ENCODE data around the gene TXLNG. TPM values are rescaled to one million over a fixed set of nuclear protein-coding genes. Genes with fewer than 3 reads are reported as not detected.
"Not testable (repeated sequence)": the region's sequence is repeated elsewhere in the genome, so short reads cannot be mapped to it uniquely, and the experiment has no call there.

TXLNG gene
- total and polyA plus RNA-seq, 2 of the 13 experiments (the other 11 are each of a cell fraction or from before 2014, with no cell fraction given), result 13.1 to 15.5 TPM

DNA sequence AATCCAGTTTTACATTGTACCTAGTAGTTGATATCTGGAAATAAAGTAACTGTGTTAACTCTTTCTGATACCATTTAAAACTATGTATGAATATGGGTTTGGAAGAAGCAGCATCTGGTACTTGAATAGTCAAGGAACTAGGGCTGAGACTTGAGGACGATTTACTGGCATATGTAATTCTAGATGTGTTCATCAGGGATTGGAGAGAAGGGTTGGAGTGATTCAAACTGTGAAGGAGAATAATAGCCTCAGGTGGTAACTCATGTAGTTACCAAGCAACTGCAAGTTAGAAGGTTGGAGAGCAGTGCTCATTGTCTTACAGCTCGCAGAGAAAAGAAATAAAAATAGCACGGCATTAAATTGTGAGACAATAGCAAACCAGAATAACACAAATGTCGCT lies 29.5 kb upstream of the TXLNG start:
- FAIRE-seq (no peak), DNase-seq (ENCODE audit: low spot score) (no peak), ATAC-seq (no peak)
- no TSS peak for BruUV-seq (replicated peaks)
- peaks cover 2 to 24% of the 10 kb centered on the region in 2 experiments; a peak in 3 of 5 replicates for H3K36me3 ChIP-seq (replicated peaks in 1 of 2; ENCODE audit: control insufficient read depth in 1 of 2, insufficient read depth in 2 of 2, low read length in 2 of 2)
- no peak overlapping the region for H3K4me2 ChIP-seq (ENCODE audit: low read depth, low read length)
- no peaks in the 10 kb centered on the region for H4K20me1 ChIP-seq (ENCODE audit: insufficient read depth, low read length)
- no peak overlapping the region for H3K4me3 ChIP-seq (replicated peaks in 1 of 3; ENCODE audit: insufficient read depth in 1 of 3, low read depth in 2 of 3, low read length in 3 of 3)
- CTCF ChIA-PET (ENCODE audit: low intra/inter-chr PET ratio, low total read pairs), result no interaction called here
- in situ Hi-C loops (cut with HindIII; ENCODE audit: extremely low pct_ligation_motif_present, low pct_unique_long_range_greater_than_20kb) (no loop called here), intact Hi-C loops (cut with micrococcal nuclease; ENCODE audit: unreplicated experiment) (no loop called here)
- H2AFZ ChIP-seq (ENCODE audit: low read length), result no peak overlapping the region
- no peaks in the 10 kb centered on the region for H3K79me2 ChIP-seq (ENCODE audit: insufficient read depth, low read length)
- H3K27ac ChIP-seq (ENCODE audit: extremely low read length, insufficient read depth, low read length), result no peak overlapping the region
- H3K4me1 ChIP-seq (ENCODE audit: insufficient read depth, low read length), result no peaks in the 10 kb centered on the region
- no peak for TF ChIP-seq TBP (CRISPR knock-in tag; IDR thresholded peaks at IDR 0.05)
- WGBS (ENCODE audit: low lambda C conversion rate), result 94% methylated on average over 4 of the region's 4 CpGs
- POLR2A ChIA-PET, result interaction anchor here (1.0 kb wide), 1 partner anchor 15 kb away, joined by 3 read pairs; no protein-coding TSS in a partner anchor
- H3K27me3 ChIP-seq (ENCODE audit: control insufficient read depth in 1 of 2, insufficient read depth in 2 of 2, low read length in 2 of 2), result no peaks in the 10 kb centered on the region
- H3K9me3 ChIP-seq (ENCODE audit: low read length), result no peaks in the 10 kb centered on the region
- H3K9ac ChIP-seq (ENCODE audit: insufficient read depth, low read depth, low read length), result no peak overlapping the region

DNA sequence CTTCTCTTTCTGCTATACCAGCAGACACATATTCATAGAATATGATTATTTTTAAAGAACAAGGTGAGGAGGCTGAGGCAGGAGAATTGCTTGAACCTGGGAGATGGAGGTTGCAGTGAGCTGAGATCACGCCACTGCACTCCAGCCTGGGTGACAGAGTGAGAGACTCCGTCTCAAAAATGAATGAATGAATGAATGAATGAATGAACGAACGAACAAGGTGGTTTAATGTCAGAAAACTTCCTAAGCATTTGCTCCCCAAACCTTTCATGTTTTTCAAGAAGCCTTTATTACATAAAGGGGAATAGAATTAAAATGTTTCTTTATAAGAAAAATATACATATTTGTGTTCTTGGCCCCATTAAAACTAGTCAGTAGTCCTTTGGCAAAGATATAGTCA lies 24.8 kb upstream of the TXLNG start:
- CTCF ChIA-PET (ENCODE audit: low intra/inter-chr PET ratio, low total read pairs); H3K9me3 ChIP-seq (ENCODE audit: low read length); H3K27ac ChIP-seq (ENCODE audit: extremely low read length, insufficient read depth, low read length); ATAC-seq; H3K4me3 ChIP-seq (replicated peaks in 1 of 3; ENCODE audit: insufficient read depth in 1 of 3, low read depth in 2 of 3, low read length in 3 of 3); H4K20me1 ChIP-seq (ENCODE audit: insufficient read depth, low read length); H3K4me2 ChIP-seq (ENCODE audit: low read depth, low read length); DNase-seq (ENCODE audit: low spot score); H2AFZ ChIP-seq (ENCODE audit: low read length); H3K79me2 ChIP-seq (ENCODE audit: insufficient read depth, low read length); intact Hi-C loops (cut with micrococcal nuclease; ENCODE audit: unreplicated experiment); FAIRE-seq; H3K4me1 ChIP-seq (ENCODE audit: insufficient read depth, low read length); H3K9ac ChIP-seq (ENCODE audit: insufficient read depth, low read depth, low read length); H3K27me3 ChIP-seq (ENCODE audit: control insufficient read depth in 1 of 2, insufficient read depth in 2 of 2, low read length in 2 of 2); in situ Hi-C loops (cut with HindIII; ENCODE audit: extremely low pct_ligation_motif_present, low pct_unique_long_range_greater_than_20kb); BruUV-seq (replicated peaks): not testable (repeated sequence)
- WGBS (ENCODE audit: low lambda C conversion rate), result 89% methylated on average over 4 of the region's 4 CpGs
- TF ChIP-seq ZNF24 (IDR thresholded peaks at IDR 0.05), result peak; percentile 52; the same call in 1 of the 2 replicates
- H3K36me3 ChIP-seq (replicated peaks in 1 of 2; ENCODE audit: control insufficient read depth in 1 of 2, insufficient read depth in 2 of 2, low read length in 2 of 2), result peaks cover 0 to 11% of the 10 kb centered on the region in 2 experiments; a peak in 2 of 5 replicates
- POLR2A ChIA-PET, result interaction anchor here (1.5 kb wide), 1 partner anchor 10 kb away, joined by 3 read pairs; no protein-coding TSS in a partner anchor
